Spinal cord (tissue), 10 donors: ENCODE measurements around the gene NIPBL. TPM values are rescaled to one million over a fixed set of nuclear protein-coding genes. Genes with fewer than 3 reads are reported as not detected.
A peak's percentile ranks its signal among the peaks of the same experiment; 100 is the strongest.
"Not testable (repeated sequence)": the region's sequence is repeated elsewhere in the genome, so short reads cannot be mapped to it uniquely, and the experiment has no call there.

Experiments
- DNase-seq, 6 donors: peaks; one replicate each; pipeline versions ENCODE4 v3.0.0 to v3.0.0-alpha.2; 2013 to 2015; ENCODE audit warnings: low spot score in 6 of 6, low read depth in 4 of 6
- H3K27ac ChIP-seq: one replicate; pipeline ENCODE4 v1.5.1; 2013; ENCODE audit warnings: low read depth, low read length, control low read depth
- H3K27me3 ChIP-seq: one replicate; pipeline ENCODE4 v1.6.1; 2013; ENCODE audit warnings: low read length; ENCODE audit not compliant: control insufficient read depth, insufficient read depth
- H3K36me3 ChIP-seq: one replicate; pipeline ENCODE4 v1.6.1; 2013; ENCODE audit warnings: low read length; ENCODE audit not compliant: control insufficient read depth, insufficient read depth
- H3K4me1 ChIP-seq: one replicate; pipeline ENCODE4 v1.6.1; 2013; ENCODE audit warnings: low read length; ENCODE audit not compliant: control insufficient read depth, insufficient read depth
- H3K4me3 ChIP-seq: one replicate; pipeline ENCODE4 v1.5.1; 2013; ENCODE audit warnings: low read depth, low read length, control low read depth
- H3K9me3 ChIP-seq: one replicate; pipeline ENCODE4 v1.6.1; 2013; ENCODE audit warnings: low read length; ENCODE audit not compliant: control insufficient read depth, insufficient read depth
- WGBS: methylation state at CpG from one replicate; pipeline ENCODE4 v1.1.5; 2013; ENCODE audit warnings: missing lambda C conversion rate; ENCODE audit not compliant: insufficient coverage; 5-methylcytosine and 5-hydroxymethylcytosine counted together
- polyA plus RNA-seq, 2 donors: library from polyadenylated mRNA; unstranded; fragments of 120-200 nt; gene quantifications; one replicate each; pipeline ENCODE4 v1.2.1, GENCODE V29; 2013; ENCODE audit not compliant: insufficient read length in 2 of 2
- total RNA-seq, 2 donors: library from RNA; depleted of rRNA in 1 of 2; stranded (reverse); fragments of 120-200 nt in 1 of 2; fragments of >200 nt in 1 of 2; gene quantifications; one replicate each; pipeline versions ENCODE4 v1.2.3 to v1.2.4, GENCODE V29; 2013 to 2014
- donor health status: healthy.

Gene NIPBL
- total and polyA plus RNA-seq, 4 donors: 40.4 to 71.9 (median 46.9) TPM

- H3K9me3 ChIP-seq, DNase-seq, H3K4me1 ChIP-seq, H3K27me3 ChIP-seq, H3K4me3 ChIP-seq, H3K27ac ChIP-seq, H3K36me3 ChIP-seq: not testable (repeated sequence)
- WGBS: no CpG with 5 or more reads among the region's 6 CpGs
Measured at GRCh38 chr5:36852903-36853302, 23.7 kb upstream of the NIPBL start.

DNA sequence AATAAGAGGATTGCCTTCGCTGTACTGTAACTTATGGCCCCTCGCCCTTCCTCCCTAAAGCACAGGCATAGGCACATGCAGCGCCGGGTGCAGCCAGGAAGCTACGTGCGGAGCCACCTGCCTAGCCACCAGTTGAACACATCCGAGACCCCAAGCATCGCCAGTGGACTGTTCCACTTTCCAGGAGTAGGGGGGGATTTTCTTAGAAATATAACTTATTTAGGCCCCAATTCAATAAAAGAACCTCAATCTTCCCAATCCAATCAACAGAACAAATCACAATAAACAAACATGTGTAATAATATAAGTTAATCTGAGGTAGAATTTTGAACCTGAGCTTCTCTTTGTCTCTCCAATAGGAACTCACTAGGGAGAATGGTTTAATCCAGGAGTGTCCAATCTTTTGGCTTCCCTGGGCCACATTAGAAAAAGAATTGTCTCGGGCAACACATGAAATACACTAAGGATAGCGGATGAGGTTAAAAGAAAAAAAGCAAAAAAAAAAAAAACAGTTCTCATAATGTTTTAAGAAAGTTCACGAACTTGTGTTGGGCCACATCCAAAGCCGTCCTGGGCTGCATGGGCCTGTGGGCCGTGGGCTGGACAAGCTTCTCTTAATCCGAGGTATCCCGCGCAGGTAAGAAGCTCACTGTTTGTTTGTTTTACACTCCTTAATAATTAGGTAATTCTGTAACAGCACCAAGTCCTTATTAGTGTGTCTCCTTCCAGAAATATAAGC is 22.0 kb upstream of the NIPBL start:
- Histone ChIP-seq H3K9me3 (no peaks in the 10 kb centered on the region), H3K4me1 (no peaks in the 10 kb centered on the region), H3K27ac (no peak overlapping the region), H3K4me3 (no peak overlapping the region), H3K36me3 (no peaks in the 10 kb centered on the region), H3K27me3 (no peaks in the 10 kb centered on the region)
- WGBS: 94% methylated on average over 3 of the region's 16 CpGs
- no peak for DNase-seq

DNA sequence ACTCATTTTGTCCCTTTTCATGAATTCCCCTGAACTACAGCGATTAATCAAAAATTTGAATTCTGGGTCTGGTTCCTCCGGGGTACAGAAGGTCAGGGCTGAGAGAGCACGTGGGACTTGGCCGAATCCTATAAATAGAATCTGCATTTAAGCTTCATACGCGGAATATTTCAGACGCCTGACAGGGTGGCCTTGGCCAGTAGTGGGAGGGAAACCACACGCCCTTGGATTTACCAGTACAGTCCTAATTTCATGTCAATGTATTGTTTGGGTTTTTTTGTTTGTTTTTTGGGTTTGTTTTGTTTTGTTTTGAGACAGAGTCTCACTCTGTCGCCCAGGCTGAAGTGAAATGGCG is 21.5 kb upstream of the NIPBL start:
- H3K9me3 ChIP-seq: no peaks in the 10 kb centered on the region
- H3K36me3 ChIP-seq: no peaks in the 10 kb centered on the region
- DNase-seq: no peak
- WGBS: 96% methylated on average over 10 of the region's 10 CpGs
- H3K27ac ChIP-seq: no peak overlapping the region
- H3K4me1 ChIP-seq: no peaks in the 10 kb centered on the region
- H3K27me3 ChIP-seq: no peaks in the 10 kb centered on the region
- no peak overlapping the region for H3K4me3 ChIP-seq

DNA sequence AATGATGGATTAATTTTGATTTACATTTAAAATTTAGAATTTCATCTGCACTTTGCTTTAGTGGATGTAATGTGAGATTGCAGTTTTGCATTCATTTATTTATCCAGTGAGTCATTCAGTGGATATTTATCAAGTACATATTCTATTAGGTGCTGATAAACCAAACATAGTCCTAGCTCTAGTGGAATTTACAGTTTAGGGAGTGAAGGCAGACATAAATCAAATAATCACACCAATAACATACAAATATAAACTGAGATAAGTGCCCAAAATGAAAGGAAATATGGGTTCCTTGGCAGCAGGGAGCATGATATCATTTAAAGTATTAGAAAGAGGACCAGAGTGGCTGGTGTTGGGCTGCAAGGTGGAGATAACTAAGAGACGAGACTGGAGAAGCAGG is 14.7 kb upstream of the NIPBL start:
- Histone ChIP-seq H3K27ac (no peak overlapping the region), H3K36me3 (no peaks in the 10 kb centered on the region), H3K27me3 (no peaks in the 10 kb centered on the region), H3K4me3 (no peak overlapping the region), H3K9me3 (no peaks in the 10 kb centered on the region), H3K4me1 (no peaks in the 10 kb centered on the region)
- WGBS: no CpG with 5 or more reads among the region's 1 CpG
- no peak for DNase-seq

DNA sequence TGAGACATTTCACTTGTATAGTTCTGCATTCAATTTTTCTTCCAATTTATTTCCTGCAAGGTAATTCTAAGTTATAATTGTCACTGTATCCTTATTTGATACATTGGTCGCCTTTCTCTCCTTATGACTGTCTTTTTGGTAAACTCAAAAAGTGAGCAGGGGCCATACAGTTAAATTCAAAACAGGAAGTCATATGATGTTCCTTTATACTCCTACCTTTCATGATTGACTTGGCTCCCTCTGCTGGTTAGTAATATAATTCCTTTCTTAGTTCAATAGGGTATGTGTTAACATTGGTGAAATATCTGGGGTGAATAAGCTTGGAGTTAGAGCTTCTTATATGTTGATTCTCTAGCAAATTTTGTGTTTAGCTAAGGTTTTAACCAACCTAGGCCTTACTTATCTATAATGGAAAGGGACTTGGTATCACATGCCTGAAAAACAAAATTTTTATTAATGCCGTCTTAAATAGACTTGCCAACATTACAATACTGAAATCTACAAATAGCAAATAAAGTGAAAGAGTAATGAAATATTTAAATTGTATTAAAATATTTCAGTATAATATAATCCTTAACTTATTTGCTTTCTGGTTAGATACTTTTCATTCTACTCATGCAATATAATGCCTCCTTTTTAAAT is 6.0 kb upstream of the NIPBL start:
- Histone ChIP-seq H3K36me3 (peaks cover 2% of the 10 kb centered on the region), H3K4me1 (no peaks in the 10 kb centered on the region), H3K27ac (no peak overlapping the region), H3K27me3 (no peaks in the 10 kb centered on the region), H3K4me3 (no peak overlapping the region), H3K9me3 (no peaks in the 10 kb centered on the region)
- no CpG with 5 or more reads among the region's 2 CpGs for WGBS
- DNase-seq: peak in 3 of 6 donors; percentile 15 to 84 (median 71)

- Histone ChIP-seq H3K27ac (no peak overlapping the region), H3K9me3 (no peaks in the 10 kb centered on the region), H3K27me3 (no peaks in the 10 kb centered on the region), H3K36me3 (peaks cover 2% of the 10 kb centered on the region), H3K4me1 (peaks cover 4% of the 10 kb centered on the region), H3K4me3 (peak overlapping the region; percentile 91)
- WGBS: no CpG with 5 or more reads among the region's 3 CpGs
- DNase-seq: peak in 2 of 6 donors; percentile 23 to 29
Measured at GRCh38 chr5:36874465-36874864, 2.1 kb upstream of the NIPBL start.

- Histone ChIP-seq H3K27me3 (no peaks in the 10 kb centered on the region), H3K9me3 (no peaks in the 10 kb centered on the region), H3K4me1 (peaks cover 4% of the 10 kb centered on the region), H3K36me3 (peaks cover 2% of the 10 kb centered on the region), H3K27ac (peak overlapping the region; percentile 95), H3K4me3 (peak overlapping the region; percentile 91)
- WGBS: 0% methylated on average over 19 of the region's 26 CpGs
- DNase-seq: peak in 5 of 6 donors; percentile 10 to 78 (median 50)
Measured at GRCh38 chr5:36875051-36875789, 1.3 kb upstream of the NIPBL start.

GRCh38 chr5:36875790-36876298 is 725 bp upstream of the NIPBL start:
- Histone ChIP-seq H3K36me3 (peaks cover 2% of the 10 kb centered on the region), H3K4me1 (peaks cover 4% of the 10 kb centered on the region), H3K9me3 (no peaks in the 10 kb centered on the region), H3K4me3 (peak overlapping the region; percentile 91), H3K27me3 (no peaks in the 10 kb centered on the region), H3K27ac (peak overlapping the region; percentile 95)
- 0% methylated on average over 47 of the region's 47 CpGs for WGBS
- peak; percentile 40 to 91 (median 74) for DNase-seq

DNA sequence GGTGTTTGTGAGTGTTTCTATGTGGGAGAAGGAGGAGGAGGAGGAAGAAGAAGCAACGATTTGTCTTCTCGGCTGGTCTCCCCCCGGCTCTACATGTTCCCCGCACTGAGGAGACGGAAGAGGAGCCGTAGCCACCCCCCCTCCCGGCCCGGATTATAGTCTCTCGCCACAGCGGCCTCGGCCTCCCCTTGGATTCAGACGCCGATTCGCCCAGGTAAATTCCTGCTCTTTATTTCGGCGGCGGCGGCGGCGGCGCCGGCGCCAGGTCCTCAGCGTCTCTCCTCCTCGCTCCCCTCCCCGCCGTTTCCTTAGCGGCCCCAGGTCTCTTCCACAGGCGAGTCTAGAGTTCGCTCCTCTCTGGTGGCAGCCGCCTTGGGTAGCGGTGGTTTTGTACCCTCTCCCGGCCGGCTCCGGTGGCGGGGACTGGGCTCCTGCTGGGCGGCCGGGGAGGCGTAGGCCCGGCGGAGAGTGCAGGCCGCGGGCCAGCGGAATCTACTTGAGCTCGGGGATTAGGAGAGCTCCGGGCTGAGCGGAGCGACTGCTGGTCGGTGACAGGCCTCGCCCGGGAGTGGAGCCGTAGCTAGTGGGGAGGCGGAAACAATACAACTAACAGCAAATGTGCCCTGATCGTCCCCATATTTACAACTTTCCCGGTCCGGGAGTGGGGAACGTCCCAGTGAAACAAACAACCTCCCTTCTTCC is 547 bp downstream of the NIPBL start:
- H3K27ac ChIP-seq: peak overlapping the region; percentile 99
- peak overlapping the region; percentile 91 for H3K4me3 ChIP-seq
- DNase-seq: peak; percentile 42 to 86 (median 67)
- no peaks in the 10 kb centered on the region for H3K27me3 ChIP-seq
- peaks cover 2% of the 10 kb centered on the region for H3K36me3 ChIP-seq
- no peaks in the 10 kb centered on the region for H3K9me3 ChIP-seq
- H3K4me1 ChIP-seq: peaks cover 4% of the 10 kb centered on the region
- under 1% methylated on average over 49 of the region's 57 CpGs for WGBS
